NT2/D1 (cell line): ENCODE data around the gene COX7C.

Experiments used
- DNase-seq: peaks from one replicate; pipeline ENCODE4 v3.0.0-alpha.2; 2011; ENCODE audit warnings: low read depth, low spot score
- H3K27me3 ChIP-seq: 2 replicates; pipeline ENCODE4 v1.6.0; 2011; ENCODE audit warnings: mild to moderate bottlenecking; ENCODE audit not compliant: insufficient read length, insufficient read depth
- H3K36me3 ChIP-seq: 2 replicates; pipeline ENCODE4 v1.6.1; 2011; ENCODE audit warnings: mild to moderate bottlenecking, low read length, mixed read lengths; ENCODE audit not compliant: insufficient read depth, insufficient read length
- H3K4me1 ChIP-seq: 2 replicates; pipeline ENCODE4 v1.5.1; 2011; ENCODE audit not compliant: insufficient read depth, insufficient read length
- H3K4me3 ChIP-seq: 2 replicates; pipeline ENCODE4 v1.5.1; 2011; ENCODE audit warnings: low read depth; ENCODE audit not compliant: insufficient read length
- H3K9ac ChIP-seq: 2 replicates; pipeline ENCODE4 v1.6.0; 2011; ENCODE audit warnings: low read depth; ENCODE audit not compliant: insufficient read length
- H3K9me3 ChIP-seq: 2 replicates; pipeline ENCODE4 v1.5.1; 2011; ENCODE audit warnings: mild to moderate bottlenecking, low read length; ENCODE audit not compliant: insufficient read depth
- SUZ12 ChIP-seq: IDR thresholded peaks from 2 replicates; pipeline ENCODE4 v1.6.1; 2011; ENCODE audit not compliant: insufficient read length, insufficient read depth; ENCODE audit errors: extremely low read depth
- YY1 ChIP-seq: IDR thresholded peaks from 2 replicates; pipeline ENCODE4 v1.6.1; 2011; ENCODE audit not compliant: insufficient read length, insufficient read depth
- ZNF274 ChIP-seq: IDR thresholded peaks from 2 replicates; pipeline ENCODE4 v1.6.1; 2011; ENCODE audit warnings: mild to moderate bottlenecking, low read depth, low read length

The COX7C gene

GRCh38 chr5:86605881-86606280, 11.9 kb upstream of the COX7C start:
- DNase-seq = no peak
- Histone ChIP-seq H3K9ac (no peak overlapping the region), H3K27me3 (no peaks in the 10 kb centered on the region), H3K9me3 (no peaks in the 10 kb centered on the region), H3K4me1 (no peaks in the 10 kb centered on the region), H3K4me3 (no peak overlapping the region), H3K36me3 (no peaks in the 10 kb centered on the region)
- TF ChIP-seq ZNF274 (no peak), SUZ12 (no peak), YY1 (no peak)

GRCh38 chr5:86613455-86613854, 4.3 kb upstream of the COX7C start:
- H3K9me3 ChIP-seq = no peaks in the 10 kb centered on the region
- H3K4me3 ChIP-seq = no peak overlapping the region
- no peaks in the 10 kb centered on the region for H3K36me3 ChIP-seq
- TF ChIP-seq ZNF274 (no peak), YY1 (no peak), SUZ12 (no peak)
- no peaks in the 10 kb centered on the region for H3K4me1 ChIP-seq
- no peak overlapping the region for H3K9ac ChIP-seq
- H3K27me3 ChIP-seq = no peaks in the 10 kb centered on the region
- no peak for DNase-seq

DNA sequence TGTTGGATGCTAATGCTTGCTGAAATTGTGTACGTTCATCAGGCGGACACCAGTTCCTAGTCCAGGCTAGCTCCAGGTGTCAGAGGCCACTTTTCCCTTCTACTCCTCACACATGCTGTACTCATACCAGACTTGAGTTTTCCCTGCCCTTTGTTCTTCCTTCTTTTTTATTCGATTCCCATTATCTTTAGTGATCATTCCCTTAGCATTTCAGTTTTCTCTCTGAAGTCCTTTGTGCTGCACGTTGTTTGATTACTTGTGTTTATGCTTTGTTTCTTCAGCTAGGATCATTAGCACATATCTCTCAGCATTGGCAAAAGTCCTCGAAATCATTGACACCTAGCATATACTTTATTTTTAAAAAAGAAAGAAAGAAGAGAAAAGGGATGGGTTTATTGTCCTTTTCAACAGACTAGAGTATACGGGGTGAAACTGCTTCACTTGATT, 409 bp upstream of the COX7C start:
- no peaks in the 10 kb centered on the region for H3K9me3 ChIP-seq
- no peaks in the 10 kb centered on the region for H3K4me1 ChIP-seq
- TF ChIP-seq ZNF274 (no peak), SUZ12 (no peak), YY1 (no peak)
- no peaks in the 10 kb centered on the region for H3K27me3 ChIP-seq
- peaks cover 22% of the 10 kb centered on the region for H3K36me3 ChIP-seq
- H3K4me3 ChIP-seq = no peak overlapping the region
- no peak for DNase-seq
- no peak overlapping the region for H3K9ac ChIP-seq

- Histone ChIP-seq H3K4me3 (no peak overlapping the region), H3K9me3 (no peaks in the 10 kb centered on the region), H3K9ac (no peak overlapping the region), H3K36me3 (peaks cover 26% of the 10 kb centered on the region), H3K4me1 (no peaks in the 10 kb centered on the region), H3K27me3 (no peaks in the 10 kb centered on the region)
- DNase-seq = no peak
- TF ChIP-seq SUZ12 (no peak), ZNF274 (no peak), YY1 (no peak)
These were observed 6.2 kb downstream of the COX7C start for GRCh38 chr5:86623785-86624483.

- Histone ChIP-seq H3K36me3 (peaks cover 18% of the 10 kb centered on the region), H3K27me3 (no peaks in the 10 kb centered on the region), H3K4me1 (no peaks in the 10 kb centered on the region), H3K9me3 (no peaks in the 10 kb centered on the region), H3K9ac (no peak overlapping the region), H3K4me3 (no peak overlapping the region)
- DNase-seq = no peak
- TF ChIP-seq SUZ12 (no peak), YY1 (no peak), ZNF274 (no peak)
These were observed 7.4 kb downstream of the COX7C start for GRCh38 chr5:86625148-86625547.

GRCh38 chr5:86626149-86626548, 8.4 kb downstream of the COX7C start:
- peaks cover 14% of the 10 kb centered on the region for H3K36me3 ChIP-seq
- H3K4me3 ChIP-seq = no peak overlapping the region
- no peak overlapping the region for H3K9ac ChIP-seq
- no peak for DNase-seq
- TF ChIP-seq SUZ12 (no peak), YY1 (no peak), ZNF274 (no peak)
- no peaks in the 10 kb centered on the region for H3K9me3 ChIP-seq
- H3K27me3 ChIP-seq = no peaks in the 10 kb centered on the region
- H3K4me1 ChIP-seq = no peaks in the 10 kb centered on the region

- no peak for TF ChIP-seq SUZ12
- TF ChIP-seq ZNF274 = no peak
- TF ChIP-seq YY1 = no peak
- Histone ChIP-seq H3K9me3 (no peaks in the 10 kb centered on the region), H3K4me1 (no peaks in the 10 kb centered on the region), H3K27me3 (no peaks in the 10 kb centered on the region), H3K36me3 (no peaks in the 10 kb centered on the region), H3K4me3 (no peak overlapping the region), H3K9ac (no peak overlapping the region)
- no peak for DNase-seq
These were observed 13.4 kb downstream of the COX7C start for GRCh38 chr5:86631165-86631564.

GRCh38 chr5:86640998-86641397, 23.3 kb downstream of the COX7C start:
- no peaks in the 10 kb centered on the region for H3K27me3 ChIP-seq
- no peaks in the 10 kb centered on the region for H3K9me3 ChIP-seq
- TF ChIP-seq YY1 (no peak), ZNF274 (no peak), SUZ12 (no peak)
- peaks cover 2% of the 10 kb centered on the region for H3K4me1 ChIP-seq
- H3K4me3 ChIP-seq = no peak overlapping the region
- H3K9ac ChIP-seq = no peak overlapping the region
- DNase-seq = no peak
- H3K36me3 ChIP-seq = no peaks in the 10 kb centered on the region
